Ishikawa (cell line): Measurements from ENCODE around the gene SAPCD2.

ENCODE experiments used
- CEBPB ChIP-seq: IDR thresholded peaks from 2 replicates; pipeline ENCODE4 v1.6.1; 2012
- CREB1 ChIP-seq: IDR thresholded peaks from 2 replicates; pipeline ENCODE4 v1.6.1; 2012; ENCODE audit warnings: low read depth
- EGR1 ChIP-seq: IDR thresholded peaks from 2 replicates; pipeline ENCODE4 v1.6.1; 2012
- EP300 ChIP-seq: IDR thresholded peaks from 2 replicates; pipeline ENCODE4 v1.6.1; 2012; ENCODE audit warnings: borderline replicate concordance
- FOXM1 ChIP-seq: IDR thresholded peaks from 2 replicates; pipeline ENCODE4 v1.6.1; 2012; ENCODE audit warnings: low read depth, borderline replicate concordance
- MAX ChIP-seq: IDR thresholded peaks from 2 replicates; pipeline ENCODE4 v1.6.1; 2012
- NFIC ChIP-seq: IDR thresholded peaks from 2 replicates; pipeline ENCODE4 v1.6.1; 2012
- RAD21 ChIP-seq: IDR thresholded peaks from 2 replicates; pipeline ENCODE4 v1.6.1; 2012; ENCODE audit warnings: low read depth
- REST ChIP-seq: IDR thresholded peaks from 2 replicates; pipeline ENCODE4 v1.6.1; 2012; ENCODE audit warnings: low read depth, mild to moderate bottlenecking
- TAF1 ChIP-seq: IDR thresholded peaks from 2 replicates; pipeline ENCODE4 v1.6.1; 2012; ENCODE audit warnings: low read depth, mild to moderate bottlenecking
- TCF12 ChIP-seq: IDR thresholded peaks from 2 replicates; pipeline ENCODE4 v1.6.1; 2012; ENCODE audit warnings: low read depth
- TEAD4 ChIP-seq: IDR thresholded peaks from 2 replicates; pipeline ENCODE4 v1.6.1; 2012
- USF1 ChIP-seq: IDR thresholded peaks from 2 replicates; pipeline ENCODE4 v1.6.1; 2012
- YY1 ChIP-seq: IDR thresholded peaks from 2 replicates; pipeline ENCODE4 v1.6.1; 2012; ENCODE audit warnings: low read depth
- ZBTB7A ChIP-seq: IDR thresholded peaks from 2 replicates; pipeline ENCODE4 v1.6.1; 2012; ENCODE audit warnings: low read depth

SAPCD2 gene

GRCh38 chr9:137058521-137059234 is 11.7 kb downstream of the SAPCD2 start:
- TF ChIP-seq CREB1 (no peak), CEBPB (no peak), USF1 (no peak), REST (no peak), TCF12 (no peak), FOXM1 (no peak), ZBTB7A (no peak), TEAD4 (no peak), EGR1 (no peak), EP300 (no peak), TAF1 (no peak), RAD21 (no peak), MAX (no peak), YY1 (no peak), NFIC (no peak)

GRCh38 chr9:137057545-137057944 is 12.8 kb downstream of the SAPCD2 start:
- TF ChIP-seq FOXM1 (no peak), TAF1 (no peak), CEBPB (no peak), EGR1 (no peak), YY1 (no peak), TEAD4 (no peak)

GRCh38 chr9:137056739-137057415 is 13.5 kb downstream of the SAPCD2 start:
- no peak for TF ChIP-seq USF1
- no peak for TF ChIP-seq TAF1
- no peak for TF ChIP-seq MAX
- TF ChIP-seq NFIC: no peak
- TF ChIP-seq EGR1: no peak
- no peak for TF ChIP-seq TEAD4
- no peak for TF ChIP-seq EP300
- TF ChIP-seq ZBTB7A: no peak
- TF ChIP-seq REST: no peak
- no peak for TF ChIP-seq CEBPB
- no peak for TF ChIP-seq FOXM1
- TF ChIP-seq YY1: no peak
- no peak for TF ChIP-seq CREB1
- TF ChIP-seq RAD21: no peak
- no peak for TF ChIP-seq TCF12

GRCh38 chr9:137055385-137056364 is 14.7 kb downstream of the SAPCD2 start:
- peak; percentile 90 for TF ChIP-seq NFIC
- TF ChIP-seq EGR1: peak; percentile 90
- TF ChIP-seq TAF1: no peak
- TF ChIP-seq ZBTB7A: peak; percentile 95
- TF ChIP-seq EP300: peak; percentile 48; the same call in 1 of the 2 replicates
- peak; percentile 73 for TF ChIP-seq TCF12
- TF ChIP-seq REST: no peak
